ENCODE results near the gene NARS2. TPM values are rescaled to one million over a fixed set of nuclear protein-coding genes. Genes with fewer than 3 reads are reported as not detected.
"Not testable (repeated sequence)": the region's sequence is repeated elsewhere in the genome, so short reads cannot be mapped to it uniquely, and the experiment has no call there.

Gene NARS2, protein sequence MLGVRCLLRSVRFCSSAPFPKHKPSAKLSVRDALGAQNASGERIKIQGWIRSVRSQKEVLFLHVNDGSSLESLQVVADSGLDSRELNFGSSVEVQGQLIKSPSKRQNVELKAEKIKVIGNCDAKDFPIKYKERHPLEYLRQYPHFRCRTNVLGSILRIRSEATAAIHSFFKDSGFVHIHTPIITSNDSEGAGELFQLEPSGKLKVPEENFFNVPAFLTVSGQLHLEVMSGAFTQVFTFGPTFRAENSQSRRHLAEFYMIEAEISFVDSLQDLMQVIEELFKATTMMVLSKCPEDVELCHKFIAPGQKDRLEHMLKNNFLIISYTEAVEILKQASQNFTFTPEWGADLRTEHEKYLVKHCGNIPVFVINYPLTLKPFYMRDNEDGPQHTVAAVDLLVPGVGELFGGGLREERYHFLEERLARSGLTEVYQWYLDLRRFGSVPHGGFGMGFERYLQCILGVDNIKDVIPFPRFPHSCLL
- polyA plus RNA-seq (ENCODE audit: insufficient read depth in 1 of 5, insufficient read length in 5 of 5, low replicate concordance in 1 of 5), result 10 to 100 TPM; 22.1 to 36.7 (median 32.3) TPM
- long read RNA-seq, donor 1, transcript NARS2-201 (14 exons, 2,519 nt), result major isoform, 5 of 5 reads
- long read RNA-seq, donor 1, partial matches to known transcripts, result 0 of 5 reads
- long read RNA-seq, donor 1, other reads (novel, unspliced or antisense), result 0 of 5 reads
- long read RNA-seq, donor 2, partial matches to known transcripts, result 0 of 2 reads
- long read RNA-seq, donor 2, other reads (novel, unspliced or antisense), result 0 of 2 reads
- long read RNA-seq, donor 3, partial matches to known transcripts, result 0 of 5 reads
- long read RNA-seq, donor 3, other reads (novel, unspliced or antisense), result 0 of 5 reads
- long read RNA-seq, donor 4, result 0 reads
- long read RNA-seq, donor 5, transcript NARS2-201 (14 exons, 2,519 nt), result major isoform, 6 of 6 reads
- long read RNA-seq, donor 5, partial matches to known transcripts, result 0 of 6 reads
- long read RNA-seq, donor 5, other reads (novel, unspliced or antisense), result 0 of 6 reads
- long read RNA-seq, donor 6, partial matches to known transcripts, result 0 of 4 reads
- long read RNA-seq, donor 6, other reads (novel, unspliced or antisense), result 0 of 4 reads
- long read RNA-seq, donor 7, transcript NARS2-201 (14 exons, 2,519 nt), result major isoform, 5 of 5 reads
- long read RNA-seq, donor 7, partial matches to known transcripts, result 0 of 5 reads
- long read RNA-seq, donor 7, other reads (novel, unspliced or antisense), result 0 of 5 reads
- long read RNA-seq, donor 8, partial matches to known transcripts, result 0 of 3 reads
- long read RNA-seq, donor 8, other reads (novel, unspliced or antisense), result 0 of 3 reads

- DNase-seq, result peak; percentile 98
Observed at GRCh38 chr11:78574386-78575381, at the start of gene NARS2. Gene NARS2 (minus strand): TSS chr11:78574864. CDS start chr11:78574488, 376 bp downstream.

DNA sequence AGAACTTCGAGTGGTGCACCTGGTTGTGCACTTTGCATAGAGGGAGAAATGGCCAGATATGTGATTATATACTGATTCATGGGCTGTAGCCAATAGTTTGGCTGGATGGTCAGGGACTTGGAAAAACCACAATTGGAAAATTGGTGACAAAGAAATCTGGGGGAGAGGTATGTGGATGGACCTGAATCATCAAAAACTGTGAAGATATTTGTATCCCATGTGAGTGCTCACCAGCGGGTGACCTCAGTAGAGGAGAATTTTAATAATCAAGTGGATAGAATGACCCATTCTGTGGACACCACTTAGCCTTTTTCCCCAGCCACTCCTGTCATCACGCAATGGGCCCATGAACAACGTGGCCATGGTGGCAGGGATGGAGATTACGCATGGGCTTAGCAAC lies 48.0 kb upstream of the NARS2 start:
- no peak for DNase-seq

DNA sequence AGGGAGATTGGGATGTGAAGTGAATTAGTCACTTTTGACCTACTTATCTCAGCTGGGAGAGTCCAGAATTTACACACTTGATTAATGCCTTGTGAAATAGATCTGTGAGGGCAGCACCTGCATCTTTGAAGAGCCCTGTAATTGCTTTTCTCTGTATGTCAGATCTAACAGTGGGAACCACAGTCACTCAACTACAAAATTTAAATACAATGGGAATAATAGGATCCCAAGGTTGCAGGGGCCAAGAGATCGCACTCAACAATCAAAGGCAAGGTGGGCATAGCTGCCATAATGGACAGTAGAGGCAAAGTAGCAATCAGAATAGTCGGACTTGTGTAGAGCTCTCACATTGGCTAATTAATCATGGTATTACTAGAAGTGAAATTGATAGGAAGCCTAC lies 45.5 kb upstream of the NARS2 start:
- no peak for DNase-seq

DNA sequence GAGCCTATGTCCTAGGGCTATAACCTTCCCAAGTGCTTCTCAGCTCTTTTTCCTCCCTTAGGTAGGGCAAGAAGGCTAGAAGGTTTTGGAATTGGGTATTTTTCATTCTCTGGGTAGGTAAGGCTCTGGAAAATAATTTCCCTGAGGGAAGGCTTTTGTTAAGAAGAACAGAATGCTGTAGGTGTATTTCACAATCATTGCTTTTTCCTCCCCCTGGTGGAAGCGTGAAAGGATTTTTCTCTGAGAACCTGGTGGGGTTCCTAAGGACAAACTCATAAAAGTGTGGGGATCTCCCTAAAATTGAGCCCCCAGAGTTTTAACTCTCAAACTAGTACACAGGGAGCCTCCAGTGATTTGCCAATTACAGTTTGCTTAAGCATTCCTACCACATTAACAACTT lies 41.1 kb upstream of the NARS2 start:
- DNase-seq, result no peak

GRCh38 chr11:78613378-78613813 lies 38.7 kb upstream of the NARS2 start:
- no peak for DNase-seq

DNA sequence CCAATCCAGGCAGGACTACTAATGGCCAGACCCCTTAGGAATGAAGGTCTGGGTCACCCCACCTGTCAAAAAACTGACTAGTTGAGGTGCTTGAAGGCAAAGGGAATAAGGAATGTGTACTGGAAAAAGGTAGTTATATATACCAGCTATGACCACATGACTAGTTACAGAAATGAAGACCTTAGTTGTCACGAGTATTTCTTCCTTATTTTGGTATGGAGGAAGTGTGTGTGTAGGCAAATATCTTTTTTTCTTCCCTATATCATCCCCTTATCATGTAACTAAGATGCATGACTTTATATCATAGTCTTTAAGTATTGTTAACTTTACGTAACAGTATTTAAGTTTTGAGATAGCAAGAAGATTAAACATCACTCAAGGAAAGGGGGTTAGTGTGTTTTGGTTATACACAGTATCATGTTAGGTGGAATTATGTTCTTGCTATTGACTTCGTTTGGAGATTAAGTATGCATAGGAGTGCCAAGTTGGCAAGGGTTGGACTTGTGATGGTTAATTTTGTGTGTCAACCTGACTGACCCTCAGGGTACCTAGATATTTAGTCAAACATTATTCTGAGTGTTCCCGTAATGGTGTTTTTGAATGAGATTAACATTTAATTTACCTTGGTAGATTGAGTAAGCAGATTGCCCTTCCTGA lies 38.2 kb upstream of the NARS2 start:
- DNase-seq, result no peak

DNA sequence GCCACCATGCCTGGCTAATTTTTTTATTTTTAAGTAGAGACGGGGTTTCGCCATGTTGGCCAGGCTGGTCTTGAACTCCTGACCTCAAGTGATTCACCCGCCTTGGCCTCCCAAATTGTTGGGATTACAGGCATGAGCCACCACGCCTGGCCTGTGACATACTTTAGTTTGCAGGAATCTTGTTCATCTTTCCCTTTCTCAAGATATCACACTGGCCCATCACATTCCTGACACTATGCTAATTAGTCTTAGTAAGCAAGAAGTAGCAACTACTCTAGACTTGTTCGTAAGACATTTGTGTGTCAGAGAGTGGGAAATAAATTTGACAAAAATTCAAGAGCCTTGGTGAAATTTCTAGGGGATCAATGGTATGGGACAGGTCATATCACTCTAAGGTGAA lies 34.7 kb upstream of the NARS2 start:
- not testable (repeated sequence) for DNase-seq

- no peak for DNase-seq
Observed at GRCh38 chr11:78607696-78608095, 33.0 kb upstream of the NARS2 start.

DNA sequence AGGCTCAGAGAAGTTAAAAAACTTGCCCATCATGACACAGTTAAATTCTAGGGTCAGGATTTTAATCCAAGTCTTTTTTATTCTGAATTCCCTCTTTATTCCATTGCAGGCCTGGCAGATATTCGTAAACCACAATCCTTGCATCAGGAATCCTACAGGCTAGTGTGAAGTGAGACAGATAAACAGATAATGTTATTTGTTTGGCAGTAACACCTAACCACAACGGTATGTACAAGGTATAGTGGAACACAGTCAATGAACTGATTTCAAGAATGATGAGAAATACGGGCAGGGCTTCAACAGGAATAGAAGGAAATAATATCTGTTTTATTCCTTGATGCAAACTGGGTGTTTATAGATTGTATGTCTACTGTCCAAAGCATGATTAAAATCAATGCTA lies 32.0 kb upstream of the NARS2 start:
- DNase-seq, result no peak

DNA sequence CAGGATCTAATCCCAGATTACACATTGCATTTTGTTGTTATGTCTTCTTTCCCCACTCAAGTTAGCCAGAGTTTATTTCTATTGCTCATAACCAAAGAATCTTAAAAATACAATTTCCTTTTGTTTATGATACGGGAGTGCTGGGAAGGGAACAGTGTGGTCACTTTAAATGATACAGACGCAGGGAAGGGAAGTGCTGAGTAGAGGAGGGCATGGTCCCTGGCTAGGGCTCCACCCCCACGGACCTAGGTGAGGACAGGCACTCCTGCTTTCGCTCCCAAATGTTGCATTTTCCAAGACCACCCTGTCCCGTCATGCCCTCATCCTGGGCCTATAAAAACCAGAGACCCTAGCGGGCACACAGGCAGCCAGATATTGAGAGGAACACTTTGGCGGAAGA lies 30.6 kb upstream of the NARS2 start:
- no peak for DNase-seq

DNA sequence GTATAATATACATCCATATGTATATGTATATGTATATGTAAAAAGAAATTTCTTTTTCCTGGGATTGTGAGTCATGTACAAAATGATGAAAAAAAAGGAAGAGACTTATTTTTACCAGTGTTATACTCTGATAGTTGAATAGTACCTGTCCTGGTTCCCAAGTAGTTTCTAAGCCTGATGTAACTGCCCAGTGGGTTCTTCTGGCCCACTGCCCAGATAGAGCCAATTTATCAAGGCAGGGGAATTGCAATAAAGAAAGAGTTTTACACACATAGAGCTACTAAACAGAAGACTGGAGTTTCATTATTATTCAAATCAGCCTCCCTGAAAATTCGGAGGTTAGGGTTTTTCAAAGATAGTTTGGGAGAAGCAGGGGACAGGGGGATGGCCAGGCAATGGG lies 29.1 kb upstream of the NARS2 start:
- no peak for DNase-seq

DNA sequence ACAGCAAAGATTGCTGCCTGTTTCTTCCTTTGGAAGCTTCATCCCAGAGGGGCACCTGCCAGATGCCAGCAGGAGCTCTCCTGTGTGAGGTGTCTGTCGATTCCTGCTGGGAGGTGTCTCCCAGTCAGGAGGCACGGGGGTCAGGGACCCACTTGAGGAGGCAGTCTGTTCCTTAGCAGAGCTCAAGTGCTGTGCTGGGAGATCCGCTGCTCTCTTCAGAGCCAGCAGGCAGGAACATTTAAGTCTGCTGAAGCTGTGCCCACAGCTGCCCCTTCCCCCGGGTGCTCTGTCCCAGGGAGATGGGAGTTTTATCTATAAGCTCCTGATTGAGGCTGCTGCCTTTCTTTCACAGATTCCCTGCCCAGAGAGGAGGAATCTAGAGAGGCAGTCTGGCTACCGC lies 28.1 kb upstream of the NARS2 start:
- not testable (repeated sequence) for DNase-seq

DNA sequence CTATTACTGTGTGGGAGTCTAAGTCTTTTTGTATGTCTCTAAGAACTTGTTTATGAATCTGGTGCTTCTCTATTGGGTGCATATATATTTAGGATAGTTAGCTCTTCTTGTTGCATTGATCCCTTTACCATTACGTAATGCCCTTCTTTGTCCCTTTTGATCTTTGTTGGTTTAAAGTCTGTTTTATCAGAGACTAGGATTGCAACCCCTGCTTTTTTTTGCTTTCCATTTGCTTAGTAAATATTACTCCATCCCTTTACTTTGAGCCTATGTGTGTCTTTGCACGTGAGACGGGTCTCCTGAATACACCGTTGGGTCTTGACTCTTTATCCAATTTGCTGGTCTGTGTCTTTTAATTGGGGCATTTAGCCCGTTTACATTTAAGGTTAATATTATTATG lies 26.4 kb upstream of the NARS2 start:
- not testable (repeated sequence) for DNase-seq

DNA sequence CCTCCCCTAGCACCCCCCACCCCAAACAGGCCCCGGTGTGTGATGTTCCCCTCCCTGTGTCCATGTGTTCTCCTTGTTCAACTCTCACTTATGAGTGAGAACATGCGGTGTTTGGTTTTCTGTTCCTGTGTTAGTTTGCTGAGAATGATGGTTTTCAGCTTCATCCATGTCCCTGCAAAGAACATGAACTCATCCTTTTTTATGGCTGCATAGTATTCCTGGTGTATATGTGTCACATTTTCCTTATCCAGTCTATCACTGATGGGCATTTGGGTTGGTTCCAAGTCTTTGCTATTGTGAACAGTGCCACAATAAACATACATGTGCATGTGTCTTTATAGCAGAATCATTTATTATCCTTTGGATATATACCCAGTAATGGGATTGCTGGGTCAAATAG lies 22.9 kb upstream of the NARS2 start:
- not testable (repeated sequence) for DNase-seq

DNA sequence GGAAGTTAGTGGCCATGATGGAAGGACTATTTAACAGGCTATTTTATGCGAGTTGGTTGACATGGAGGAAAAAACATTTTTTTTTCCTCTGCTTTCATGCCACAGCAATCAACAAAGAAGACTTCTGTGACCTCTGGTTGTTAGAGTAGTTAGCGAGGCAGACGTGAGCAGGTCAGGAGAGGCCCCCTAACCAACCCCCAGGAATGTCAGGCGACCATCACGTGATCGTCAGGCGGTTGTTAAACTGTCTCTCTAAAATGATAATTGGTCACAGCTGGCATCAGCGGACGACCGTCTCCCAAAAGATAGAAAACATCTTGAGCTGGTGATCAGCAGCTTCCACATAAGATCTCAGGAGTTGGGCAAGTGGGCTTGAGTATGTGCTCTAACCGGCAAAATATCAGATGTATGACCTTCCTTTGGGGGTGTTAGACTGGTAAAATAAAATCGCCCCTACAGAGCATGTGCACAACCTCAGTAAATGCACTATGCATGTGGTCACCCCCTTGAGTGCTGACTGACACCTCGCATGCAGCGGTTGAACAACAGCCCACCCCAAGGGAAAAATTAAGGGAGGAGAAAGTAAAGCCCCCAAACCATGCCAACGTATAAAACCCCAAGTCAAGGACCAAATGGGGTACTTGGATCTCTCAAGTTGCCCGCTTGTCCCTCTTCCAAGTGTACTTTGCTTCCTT lies 20.9 kb upstream of the NARS2 start:
- no peak for DNase-seq

GRCh38 chr11:78594814-78595213 lies 20.1 kb upstream of the NARS2 start:
- no peak for DNase-seq

DNA sequence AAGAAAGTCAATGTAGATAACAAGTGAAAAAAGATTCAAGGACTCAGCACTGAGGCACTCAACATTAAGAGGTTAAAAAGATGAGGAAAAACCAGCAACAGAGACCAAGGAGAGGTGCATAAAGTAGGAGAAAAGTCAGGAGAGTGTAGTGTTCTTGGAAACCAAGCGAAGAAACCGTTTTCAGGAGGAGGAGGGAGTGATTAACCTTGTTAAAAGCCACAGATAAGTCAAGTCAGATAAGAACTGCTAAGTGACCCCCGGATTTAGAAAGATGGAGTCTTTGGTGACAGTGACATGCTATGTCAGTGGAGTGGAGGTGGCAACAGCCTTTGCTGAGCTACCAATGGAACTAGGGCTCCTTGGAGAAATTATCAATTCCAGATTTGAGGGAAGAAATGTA lies 13.9 kb upstream of the NARS2 start:
- DNase-seq, result no peak

GRCh38 chr11:78587446-78587845 lies 12.8 kb upstream of the NARS2 start:
- no peak for DNase-seq

DNA sequence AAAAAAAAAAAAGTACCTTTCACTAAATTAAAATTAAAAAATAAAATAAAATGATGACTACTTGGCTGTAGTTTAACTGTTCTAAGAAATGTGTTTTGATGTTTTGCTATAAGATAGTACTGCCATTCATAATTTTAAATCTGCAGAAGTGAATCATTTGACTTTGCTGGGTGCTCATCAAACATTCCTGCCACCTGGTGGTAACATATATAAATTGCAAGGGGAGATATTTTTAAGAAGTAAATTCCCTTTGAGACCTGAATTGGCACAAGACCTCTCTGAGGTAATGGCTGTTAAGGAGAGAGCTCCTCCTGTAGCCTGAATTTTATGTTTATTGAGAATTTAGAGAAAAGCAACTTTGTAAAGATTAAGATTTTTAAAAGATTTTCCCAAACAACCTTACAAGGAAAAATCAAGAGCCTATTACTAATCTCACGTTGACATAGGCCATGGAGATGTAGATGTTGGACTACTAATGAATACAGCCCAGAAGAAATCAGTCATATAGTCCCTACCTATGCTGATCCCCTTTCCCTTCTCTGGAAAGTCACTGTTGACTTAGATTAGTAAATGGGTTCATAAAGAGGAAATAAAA lies 11.9 kb upstream of the NARS2 start:
- DNase-seq, result no peak
